IPS-18a (cell line): ENCODE results near the gene GUCY1A2.
"Not testable (repeated sequence)": the region's sequence is repeated elsewhere in the genome, so short reads cannot be mapped to it uniquely, and the experiment has no call there.

ENCODE experiments used
- H3K27ac ChIP-seq: one replicate; pipeline ENCODE4 v1.5.1; 2013; ENCODE audit warnings: low read length
- H3K27me3 ChIP-seq: one replicate; pipeline ENCODE4 v1.6.1; 2013; ENCODE audit warnings: mild to moderate bottlenecking, low read length; ENCODE audit not compliant: control insufficient read depth, insufficient read depth
- H3K36me3 ChIP-seq: one replicate; pipeline ENCODE4 v1.6.1; 2013; ENCODE audit warnings: low read depth, low read length; ENCODE audit not compliant: control insufficient read depth
- H3K4me1 ChIP-seq: one replicate; pipeline ENCODE4 v1.6.1; 2013; ENCODE audit warnings: low read depth, low read length; ENCODE audit not compliant: control insufficient read depth
- H3K4me3 ChIP-seq: one replicate; pipeline ENCODE4 v1.5.1; 2013; ENCODE audit warnings: low read length
- H3K9ac ChIP-seq: one replicate; pipeline ENCODE4 v1.6.1; 2013; ENCODE audit warnings: mild to moderate bottlenecking, low read length, moderate library complexity
- H3K9me3 ChIP-seq: one replicate; pipeline ENCODE4 v1.6.1; 2013; ENCODE audit warnings: low read depth, low read length; ENCODE audit not compliant: control insufficient read depth

The GUCY1A2 gene

DNA sequence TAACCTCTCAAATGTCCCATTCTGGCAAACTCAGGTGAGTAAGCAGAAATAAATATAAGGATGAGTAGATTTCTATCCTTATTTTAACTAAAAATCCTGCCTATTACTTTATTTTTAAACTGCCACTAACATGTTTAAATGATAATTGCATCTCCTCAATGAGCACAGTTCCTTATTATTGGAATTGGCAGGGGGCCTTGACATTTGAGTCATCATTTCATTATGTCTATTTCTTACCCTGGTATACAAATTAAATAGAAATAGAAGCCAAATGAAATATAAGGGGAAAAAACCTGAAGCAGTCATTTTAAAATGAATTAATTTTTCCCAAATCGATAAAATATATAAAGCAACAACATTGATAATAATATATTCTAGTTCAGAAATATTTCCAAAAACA, 81.2 kb downstream of the GUCY1A2 start:
- H3K9ac ChIP-seq, result no peak overlapping the region
- H3K4me1 ChIP-seq, result peaks cover 9% of the 10 kb centered on the region
- H3K27me3 ChIP-seq, result no peaks in the 10 kb centered on the region
- no peak overlapping the region for H3K27ac ChIP-seq
- H3K4me3 ChIP-seq, result no peak overlapping the region
- no peaks in the 10 kb centered on the region for H3K36me3 ChIP-seq
- no peaks in the 10 kb centered on the region for H3K9me3 ChIP-seq

GRCh38 chr11:106925245-106925644, 93.0 kb downstream of the GUCY1A2 start:
- no peaks in the 10 kb centered on the region for H3K27me3 ChIP-seq
- no peak overlapping the region for H3K9ac ChIP-seq
- H3K27ac ChIP-seq, result no peak overlapping the region

GRCh38 chr11:106920899-106921509, 97.3 kb downstream of the GUCY1A2 start:
- Histone ChIP-seq H3K36me3 (no peaks in the 10 kb centered on the region), H3K27ac (no peak overlapping the region), H3K9ac (no peak overlapping the region), H3K4me3 (no peak overlapping the region), H3K4me1 (no peaks in the 10 kb centered on the region), H3K27me3 (no peaks in the 10 kb centered on the region), H3K9me3 (no peaks in the 10 kb centered on the region)

More at GRCh38 chr11:106925245-106925644, 93.0 kb downstream of the GUCY1A2 start:
- no peak overlapping the region for H3K4me3 ChIP-seq
- H3K9me3 ChIP-seq, result no peaks in the 10 kb centered on the region
- H3K4me1 ChIP-seq, result no peaks in the 10 kb centered on the region
- H3K36me3 ChIP-seq, result no peaks in the 10 kb centered on the region

DNA sequence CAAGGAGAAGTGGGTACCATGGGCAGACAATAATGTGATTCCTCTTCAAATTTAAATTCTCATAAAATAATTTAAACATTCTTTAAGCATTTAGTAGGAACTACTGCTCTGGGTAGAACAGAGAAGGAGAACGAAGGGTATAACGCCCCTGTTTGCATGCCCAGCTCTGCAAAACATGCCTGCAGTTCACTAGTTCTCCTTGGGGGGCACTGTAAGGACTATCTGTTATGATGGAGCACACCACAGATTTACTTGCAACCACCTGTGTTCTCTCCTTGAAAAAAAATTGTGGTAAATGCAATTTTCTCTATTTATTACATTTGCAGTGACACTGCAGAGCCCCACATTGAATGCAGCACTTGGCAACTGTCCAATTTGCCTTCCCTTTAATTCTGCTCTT, 100.3 kb downstream of the GUCY1A2 start:
- Histone ChIP-seq H3K27me3 (no peaks in the 10 kb centered on the region), H3K27ac (no peak overlapping the region), H3K9me3 (no peaks in the 10 kb centered on the region), H3K4me3 (no peak overlapping the region), H3K9ac (no peak overlapping the region), H3K36me3 (no peaks in the 10 kb centered on the region), H3K4me1 (no peaks in the 10 kb centered on the region)

- H3K9ac ChIP-seq, result no peak overlapping the region
- no peaks in the 10 kb centered on the region for H3K4me1 ChIP-seq
- H3K4me3 ChIP-seq, result no peak overlapping the region
- no peaks in the 10 kb centered on the region for H3K27me3 ChIP-seq
- no peaks in the 10 kb centered on the region for H3K9me3 ChIP-seq
- H3K27ac ChIP-seq, result no peak overlapping the region
- H3K36me3 ChIP-seq, result no peaks in the 10 kb centered on the region
These were observed 103.9 kb downstream of the GUCY1A2 start for GRCh38 chr11:106914409-106914808.

- no peaks in the 10 kb centered on the region for H3K36me3 ChIP-seq
- H3K4me3 ChIP-seq, result no peak overlapping the region
- H3K9ac ChIP-seq, result no peak overlapping the region
- no peak overlapping the region for H3K27ac ChIP-seq
- H3K4me1 ChIP-seq, result no peaks in the 10 kb centered on the region
- no peaks in the 10 kb centered on the region for H3K9me3 ChIP-seq
- H3K27me3 ChIP-seq, result no peaks in the 10 kb centered on the region
These were observed 105.1 kb downstream of the GUCY1A2 start for GRCh38 chr11:106913141-106913540.

GRCh38 chr11:106904826-106905225, 113.5 kb downstream of the GUCY1A2 start:
- Histone ChIP-seq H3K9ac (no peak overlapping the region), H3K4me1 (no peaks in the 10 kb centered on the region), H3K27ac (no peak overlapping the region), H3K4me3 (no peak overlapping the region), H3K36me3 (no peaks in the 10 kb centered on the region), H3K9me3 (no peaks in the 10 kb centered on the region), H3K27me3 (no peaks in the 10 kb centered on the region)

DNA sequence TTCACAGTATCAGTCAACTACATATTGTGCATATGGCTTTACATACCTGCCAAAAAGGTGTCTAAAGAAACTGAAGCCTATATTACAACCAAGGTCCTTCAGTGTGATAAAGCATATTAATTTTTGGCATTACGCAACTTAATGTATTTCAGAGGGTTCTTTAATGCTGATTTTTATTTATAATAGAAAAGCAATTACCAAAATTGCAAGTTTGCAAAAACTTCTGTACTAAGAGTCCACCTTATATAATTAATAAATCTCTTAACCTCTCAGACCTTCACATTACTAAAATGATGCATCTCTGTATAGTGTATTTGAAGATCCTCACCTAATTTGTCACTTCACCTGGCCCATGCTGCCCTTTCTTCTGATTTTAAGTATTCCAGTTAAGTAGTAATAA, 128.6 kb downstream of the GUCY1A2 start:
- Histone ChIP-seq H3K4me3 (no peak overlapping the region), H3K9me3 (no peaks in the 10 kb centered on the region), H3K36me3 (no peaks in the 10 kb centered on the region), H3K9ac (no peak overlapping the region), H3K27me3 (no peaks in the 10 kb centered on the region), H3K27ac (no peak overlapping the region), H3K4me1 (no peaks in the 10 kb centered on the region)

DNA sequence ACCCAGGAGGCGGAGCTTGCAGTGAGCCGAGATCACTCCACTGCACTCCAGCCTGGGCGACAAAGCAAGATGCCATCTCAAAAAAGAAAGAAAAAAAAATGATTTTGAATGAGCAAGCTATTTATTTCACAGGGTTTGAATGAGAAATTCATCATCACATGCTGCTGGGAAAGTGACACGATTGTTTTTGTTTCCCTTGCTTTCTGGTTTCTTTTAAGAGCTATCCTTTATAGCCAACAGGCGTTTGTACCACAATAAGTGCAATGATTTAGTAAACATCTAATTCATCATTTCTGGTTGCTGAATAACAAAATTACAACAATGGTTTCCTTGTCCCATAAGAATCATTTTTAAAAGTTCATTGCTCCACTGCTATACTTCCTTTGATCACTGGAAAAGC, 129.9 kb downstream of the GUCY1A2 start:
- Histone ChIP-seq H3K27ac (no peak overlapping the region), H3K4me3 (no peak overlapping the region), H3K4me1 (no peaks in the 10 kb centered on the region), H3K9ac (no peak overlapping the region), H3K27me3 (no peaks in the 10 kb centered on the region), H3K9me3 (no peaks in the 10 kb centered on the region), H3K36me3 (no peaks in the 10 kb centered on the region)

- not testable (repeated sequence) for H3K4me1 ChIP-seq
These were observed 134.6 kb downstream of the GUCY1A2 start for GRCh38 chr11:106883693-106884092.

DNA sequence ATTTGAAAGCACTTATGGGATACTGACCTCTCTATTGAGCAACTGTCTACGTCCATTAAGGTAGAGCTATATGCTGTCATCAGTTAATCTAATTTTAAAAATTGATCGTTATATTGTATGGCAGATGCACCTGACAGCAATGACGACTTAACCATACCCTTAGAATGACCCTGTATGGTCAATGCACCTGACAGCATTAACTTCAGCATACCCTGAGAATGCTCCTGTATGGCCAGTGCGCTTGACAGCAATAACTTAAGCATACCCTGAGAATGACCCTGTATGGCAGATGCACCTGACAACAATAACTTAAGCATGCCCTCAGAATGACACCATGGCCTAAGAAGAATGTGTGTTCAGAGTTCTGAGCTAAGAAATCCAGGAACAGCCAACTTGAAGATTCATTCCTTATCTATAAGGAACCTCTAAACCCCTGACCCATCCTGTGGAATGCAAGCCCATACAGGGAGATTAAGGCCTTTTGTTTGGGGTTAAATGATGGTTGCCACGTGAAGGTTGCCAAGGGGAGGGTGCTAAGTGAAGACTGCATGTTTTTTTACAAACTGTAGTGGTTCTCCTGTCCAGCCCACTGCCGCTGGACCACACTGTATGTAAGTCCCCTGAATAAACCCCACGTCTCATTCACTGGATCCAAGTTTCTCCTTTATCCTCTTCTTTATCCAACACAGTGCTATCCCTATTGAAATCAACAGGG, 138.3 kb downstream of the GUCY1A2 start:
- no peaks in the 10 kb centered on the region for H3K9me3 ChIP-seq
- no peak overlapping the region for H3K4me3 ChIP-seq
- H3K4me1 ChIP-seq, result peaks cover 8% of the 10 kb centered on the region
- peak overlapping the region; percentile 40 for H3K27ac ChIP-seq
- H3K9ac ChIP-seq, result peak overlapping the region; percentile 20
- no peaks in the 10 kb centered on the region for H3K27me3 ChIP-seq
- H3K36me3 ChIP-seq, result no peaks in the 10 kb centered on the region

More at GRCh38 chr11:106883693-106884092, 134.6 kb downstream of the GUCY1A2 start:
- H3K36me3 ChIP-seq, H3K27me3 ChIP-seq, H3K9ac ChIP-seq, H3K9me3 ChIP-seq, H3K4me3 ChIP-seq, H3K27ac ChIP-seq: not testable (repeated sequence)

GRCh38 chr11:106879029-106879428, 139.2 kb downstream of the GUCY1A2 start:
- Histone ChIP-seq H3K4me1 (peaks cover 8% of the 10 kb centered on the region), H3K27ac (no peak overlapping the region), H3K27me3 (no peaks in the 10 kb centered on the region), H3K9ac (no peak overlapping the region), H3K9me3 (no peaks in the 10 kb centered on the region), H3K36me3 (no peaks in the 10 kb centered on the region), H3K4me3 (no peak overlapping the region)
